ENCODE results near the gene GPR107.

DNA sequence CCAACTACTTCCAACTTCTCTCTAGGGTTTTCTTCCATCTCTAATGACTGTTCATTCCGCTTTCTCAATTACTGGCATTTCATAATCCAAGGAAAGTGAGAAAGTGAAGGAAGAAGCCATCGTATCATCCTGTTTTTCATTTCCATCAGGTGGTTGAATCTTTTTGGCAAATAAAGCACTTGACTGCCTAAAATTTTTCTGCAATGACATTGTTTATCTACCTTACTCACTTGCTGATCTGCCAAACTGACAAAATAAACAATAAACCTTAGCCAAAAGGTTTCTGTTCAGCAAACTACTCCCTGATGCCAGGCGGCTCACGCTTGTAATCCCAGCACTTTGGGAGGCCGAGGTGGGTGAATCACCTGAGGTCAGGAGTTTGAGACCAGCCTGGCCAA, 29.1 kb upstream of the GPR107 start:
- TF ChIP-seq, protein P1, sequence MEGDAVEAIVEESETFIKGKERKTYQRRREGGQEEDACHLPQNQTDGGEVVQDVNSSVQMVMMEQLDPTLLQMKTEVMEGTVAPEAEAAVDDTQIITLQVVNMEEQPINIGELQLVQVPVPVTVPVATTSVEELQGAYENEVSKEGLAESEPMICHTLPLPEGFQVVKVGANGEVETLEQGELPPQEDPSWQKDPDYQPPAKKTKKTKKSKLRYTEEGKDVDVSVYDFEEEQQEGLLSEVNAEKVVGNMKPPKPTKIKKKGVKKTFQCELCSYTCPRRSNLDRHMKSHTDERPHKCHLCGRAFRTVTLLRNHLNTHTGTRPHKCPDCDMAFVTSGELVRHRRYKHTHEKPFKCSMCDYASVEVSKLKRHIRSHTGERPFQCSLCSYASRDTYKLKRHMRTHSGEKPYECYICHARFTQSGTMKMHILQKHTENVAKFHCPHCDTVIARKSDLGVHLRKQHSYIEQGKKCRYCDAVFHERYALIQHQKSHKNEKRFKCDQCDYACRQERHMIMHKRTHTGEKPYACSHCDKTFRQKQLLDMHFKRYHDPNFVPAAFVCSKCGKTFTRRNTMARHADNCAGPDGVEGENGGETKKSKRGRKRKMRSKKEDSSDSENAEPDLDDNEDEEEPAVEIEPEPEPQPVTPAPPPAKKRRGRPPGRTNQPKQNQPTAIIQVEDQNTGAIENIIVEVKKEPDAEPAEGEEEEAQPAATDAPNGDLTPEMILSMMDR (IDR thresholded peaks at IDR 0.05) = no peak
- TF ChIP-seq POLR2A (IDR thresholded peaks at IDR 0.05) = no peak

All from lower leg skin (tissue), 3 donors.